GM21576 (cell line): ENCODE data around the gene ZCCHC3.
A peak's percentile ranks its signal among the peaks of the same experiment; 100 is the strongest.
"Not testable (repeated sequence)": the region's sequence is repeated elsewhere in the genome, so short reads cannot be mapped to it uniquely, and the experiment has no call there.

ENCODE experiments used
- ATAC-seq: cut with Tn5 transposase; IDR thresholded peaks from one replicate; pipeline ENCODE4 v1.9.1; 2021; ENCODE audit warnings: mild to moderate bottlenecking, moderate library complexity; ENCODE audit not compliant: unreplicated experiment

ZCCHC3 gene

DNA sequence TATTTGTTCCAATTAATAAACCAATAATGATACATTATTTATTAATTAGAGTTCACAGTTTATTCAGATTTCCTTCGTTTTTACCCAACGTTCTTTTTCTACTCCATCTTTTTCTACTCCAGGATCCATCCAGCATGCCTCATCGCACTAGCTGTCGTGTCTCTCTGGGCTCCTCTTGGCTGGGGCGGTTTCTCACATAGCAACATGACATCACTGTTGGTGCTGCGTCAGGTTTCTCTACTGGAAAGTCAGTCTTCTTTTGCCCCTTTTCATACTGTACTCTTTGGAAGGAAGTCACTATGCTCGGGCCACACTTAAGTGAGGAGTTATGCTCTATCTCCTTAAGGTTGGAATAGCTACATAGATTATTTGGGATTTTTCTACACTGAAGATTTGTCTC lies 14.2 kb downstream of the ZCCHC3 start:
- no peak for ATAC-seq

DNA sequence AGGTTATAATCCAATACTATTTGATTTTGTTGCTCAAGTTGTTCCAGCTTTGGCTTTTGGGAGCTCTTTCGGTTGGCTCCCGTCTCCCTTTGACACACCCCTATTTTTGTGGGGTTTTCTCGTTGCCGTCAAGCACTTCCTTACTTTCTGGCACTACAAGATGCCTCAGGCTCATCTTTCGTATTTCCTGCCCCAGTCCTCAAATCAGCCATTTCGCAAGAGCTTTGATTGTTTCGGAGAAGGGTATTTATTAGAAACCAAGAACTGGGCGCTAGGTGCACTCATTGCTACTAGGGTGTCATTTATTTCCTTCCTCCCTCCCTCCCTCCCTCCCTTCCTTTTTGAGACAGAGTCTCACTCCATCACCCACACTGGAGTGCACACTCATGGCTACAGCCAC lies 14.7 kb downstream of the ZCCHC3 start:
- no peak for ATAC-seq

DNA sequence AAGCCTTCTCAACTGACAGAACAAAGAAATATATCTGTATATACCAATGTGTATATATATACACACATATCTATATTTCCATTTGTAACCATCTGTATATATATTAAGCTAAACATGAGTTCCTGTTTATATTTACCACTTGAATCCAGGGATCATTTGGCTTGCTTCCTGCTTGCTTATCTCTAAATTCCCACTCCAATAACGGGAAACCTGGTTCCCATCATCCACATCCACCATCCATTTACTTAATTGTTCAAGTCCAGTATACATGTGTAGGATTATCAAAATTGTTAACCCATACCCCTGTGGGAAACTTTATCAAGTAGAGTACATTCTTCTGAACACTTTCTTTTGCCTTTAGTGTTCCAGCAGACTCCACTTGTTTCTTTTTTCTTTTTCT lies 15.5 kb downstream of the ZCCHC3 start:
- ATAC-seq: no peak

DNA sequence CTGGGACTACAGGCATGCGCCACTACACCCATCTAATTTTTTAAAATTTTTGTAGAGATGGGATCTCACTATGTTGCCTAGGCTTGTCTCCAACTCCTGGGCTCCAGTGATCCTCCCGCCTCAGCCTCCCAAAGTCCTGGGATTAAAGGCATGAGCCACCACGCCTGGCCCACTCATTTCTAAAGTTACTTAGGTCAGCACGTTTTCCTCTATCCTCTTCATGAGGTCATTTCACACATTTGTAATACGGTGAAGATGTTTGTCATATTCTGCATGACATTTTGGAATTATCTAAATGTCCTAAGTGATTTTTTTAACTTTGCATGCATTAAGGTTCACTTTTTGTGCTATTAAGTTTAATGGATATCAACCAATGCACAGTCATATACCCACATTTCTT lies 16.0 kb downstream of the ZCCHC3 start:
- ATAC-seq: no peak

DNA sequence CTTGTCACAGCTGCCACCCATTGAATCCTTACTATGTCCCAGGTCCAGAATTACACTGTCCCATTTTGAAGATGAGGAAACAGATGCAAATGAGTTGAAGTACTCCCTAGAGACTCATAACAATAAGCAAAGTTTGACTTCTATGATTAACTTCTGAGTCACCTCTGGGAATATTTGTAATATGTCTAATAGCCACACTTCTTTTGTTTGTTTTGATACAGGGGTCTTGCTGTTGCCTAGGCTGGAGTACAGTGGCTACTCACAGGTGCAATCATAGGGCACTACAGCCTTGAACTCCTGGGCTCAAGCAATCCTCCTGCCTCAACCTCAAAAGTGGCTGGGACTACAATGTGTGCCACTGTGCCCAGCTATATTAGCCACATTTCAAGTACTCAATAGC lies 16.6 kb downstream of the ZCCHC3 start:
- ATAC-seq: no peak

DNA sequence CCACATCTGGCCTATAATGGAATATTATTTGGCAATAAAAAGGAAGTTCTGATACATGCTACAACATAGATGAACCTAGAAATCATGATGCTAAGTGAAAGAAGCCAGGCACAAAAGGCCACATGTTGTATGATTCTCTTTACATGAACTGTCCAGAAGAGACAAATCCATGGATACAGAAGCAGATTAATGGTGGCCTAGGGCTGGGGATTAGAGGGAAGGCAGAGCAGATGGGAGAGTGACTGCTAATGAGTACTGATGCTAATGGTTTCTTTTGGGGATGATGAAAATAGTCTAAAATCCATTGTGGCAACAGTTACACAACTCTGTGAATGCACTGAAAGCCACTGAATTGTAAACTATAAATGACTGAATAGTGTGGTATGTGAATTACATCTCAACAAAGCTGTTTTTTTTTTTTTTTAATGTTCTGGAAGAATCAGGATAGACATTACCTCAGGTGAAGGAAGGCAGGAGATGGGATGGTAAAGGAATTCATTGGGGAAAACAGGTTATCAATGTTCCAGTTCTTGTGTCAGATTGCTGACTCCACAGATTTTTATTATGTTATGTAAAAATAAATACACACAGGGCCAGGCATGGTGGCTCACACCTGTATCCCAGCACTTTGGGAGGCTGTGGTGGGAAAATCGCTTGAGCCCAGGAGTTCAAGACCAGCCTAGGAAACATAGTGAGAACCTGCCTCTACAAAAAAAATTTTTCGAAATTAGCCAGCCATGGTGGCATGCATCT lies 19.1 kb downstream of the ZCCHC3 start:
- no peak for ATAC-seq

DNA sequence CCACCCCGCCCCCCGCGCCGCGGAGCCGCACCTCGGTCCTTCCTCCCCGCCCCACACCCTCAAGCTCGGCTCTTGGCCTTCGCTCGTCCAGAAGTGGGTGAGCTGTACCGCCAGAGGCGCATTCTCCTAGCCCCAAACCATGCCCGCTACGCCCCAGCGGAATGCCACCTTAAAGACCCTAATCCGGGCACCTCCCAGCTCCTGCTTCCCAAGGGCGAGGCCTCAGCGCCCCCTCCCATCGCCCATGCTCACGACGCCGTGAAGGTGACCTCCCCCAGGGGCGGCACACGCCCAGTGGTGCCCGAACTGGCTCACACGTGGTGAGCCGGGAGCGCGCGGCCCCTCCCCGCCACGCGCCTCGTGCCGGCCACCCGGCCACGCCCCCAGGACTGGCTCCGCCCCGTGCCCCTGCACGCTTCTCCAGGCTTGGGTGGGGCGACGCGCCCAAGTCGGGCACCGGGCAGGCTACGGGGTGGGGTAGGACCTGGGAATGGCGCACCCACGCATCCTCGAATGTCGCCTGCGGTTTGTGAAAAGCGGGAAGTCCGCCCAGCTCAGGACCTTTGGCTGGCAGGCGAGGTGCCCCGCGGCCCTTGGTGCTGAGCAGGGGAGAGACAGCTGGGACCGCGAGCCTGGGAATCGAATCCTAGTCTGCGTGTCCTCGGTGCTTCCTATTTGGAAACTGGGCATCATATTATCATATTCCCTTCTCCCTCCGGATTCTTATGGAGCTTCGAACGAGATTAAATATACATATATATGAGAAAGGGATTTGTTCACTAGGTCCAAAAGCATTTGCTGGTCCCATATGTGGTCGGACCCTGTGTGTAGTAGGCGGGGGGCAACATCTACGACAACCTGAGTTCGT lies 27.0 kb downstream of the ZCCHC3 start:
- peak; percentile 47 for ATAC-seq

DNA sequence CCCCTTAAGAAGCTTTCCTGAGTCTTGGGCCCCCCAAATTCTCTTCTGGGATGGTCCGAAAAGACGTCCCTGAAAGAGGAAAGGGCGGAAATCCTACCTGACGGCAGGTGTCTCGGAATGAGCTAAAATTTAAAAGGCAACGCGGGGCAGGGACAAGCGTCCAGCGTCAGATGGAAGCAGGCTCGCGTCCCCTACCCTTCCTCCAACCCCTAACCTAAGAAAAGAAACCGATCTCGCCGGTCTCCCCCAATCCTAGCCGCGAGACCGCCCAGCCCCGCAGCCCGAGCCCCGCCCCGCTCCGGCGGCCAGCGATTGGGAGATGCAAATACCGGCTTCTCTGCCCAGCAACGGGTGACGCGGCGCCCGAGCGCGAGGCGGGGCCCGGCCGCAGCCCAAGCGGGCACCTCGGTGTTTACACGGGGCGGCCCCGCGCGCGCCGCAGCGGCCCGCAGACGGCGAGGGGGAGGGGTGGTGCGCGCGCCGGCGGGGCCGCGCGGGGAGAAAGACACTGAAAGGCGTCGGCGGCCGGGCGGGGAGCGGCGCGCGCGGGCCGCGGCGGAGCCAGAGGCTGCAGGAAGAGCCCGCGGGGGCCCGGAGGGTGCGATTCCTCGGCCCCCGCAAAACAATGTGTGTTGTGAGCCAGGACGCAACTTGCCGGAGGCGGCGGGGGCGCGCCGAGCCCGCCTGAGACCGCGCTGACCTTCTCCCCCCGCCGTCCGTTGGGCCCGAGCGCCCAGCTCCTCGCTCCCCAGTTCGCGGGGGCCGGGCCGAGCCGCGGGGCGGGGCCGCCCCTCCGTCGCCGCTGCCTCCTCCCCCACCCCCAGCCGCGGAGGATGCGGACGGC lies 27.9 kb downstream of the ZCCHC3 start, which contains the start of gene SOX12:
Gene SOX12, plus strand, starts transcription at position 508 of the 844 bp plus-strand sequence. CDS start 373 bp downstream, outside the sequence.
- ATAC-seq: peak; percentile 64

DNA sequence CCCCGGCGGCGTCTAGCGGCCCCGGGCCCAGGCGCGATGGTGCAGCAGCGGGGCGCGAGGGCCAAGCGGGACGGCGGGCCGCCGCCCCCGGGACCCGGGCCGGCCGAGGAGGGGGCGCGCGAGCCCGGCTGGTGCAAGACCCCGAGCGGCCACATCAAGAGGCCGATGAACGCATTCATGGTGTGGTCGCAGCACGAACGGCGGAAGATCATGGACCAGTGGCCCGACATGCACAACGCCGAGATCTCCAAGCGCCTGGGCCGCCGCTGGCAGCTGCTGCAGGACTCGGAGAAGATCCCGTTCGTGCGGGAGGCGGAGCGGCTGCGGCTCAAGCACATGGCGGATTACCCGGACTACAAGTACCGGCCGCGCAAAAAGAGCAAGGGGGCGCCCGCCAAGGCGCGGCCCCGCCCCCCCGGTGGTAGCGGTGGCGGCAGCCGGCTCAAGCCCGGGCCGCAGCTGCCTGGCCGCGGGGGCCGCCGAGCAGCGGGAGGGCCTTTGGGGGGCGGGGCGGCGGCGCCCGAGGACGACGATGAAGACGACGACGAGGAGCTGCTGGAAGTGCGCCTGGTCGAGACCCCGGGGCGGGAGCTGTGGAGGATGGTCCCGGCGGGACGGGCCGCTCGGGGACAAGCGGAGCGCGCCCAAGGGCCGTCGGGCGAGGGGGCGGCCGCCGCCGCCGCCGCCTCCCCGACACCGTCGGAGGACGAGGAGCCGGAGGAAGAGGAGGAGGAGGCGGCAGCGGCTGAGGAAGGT lies 28.7 kb downstream of the ZCCHC3 start:
- no peak for ATAC-seq

DNA sequence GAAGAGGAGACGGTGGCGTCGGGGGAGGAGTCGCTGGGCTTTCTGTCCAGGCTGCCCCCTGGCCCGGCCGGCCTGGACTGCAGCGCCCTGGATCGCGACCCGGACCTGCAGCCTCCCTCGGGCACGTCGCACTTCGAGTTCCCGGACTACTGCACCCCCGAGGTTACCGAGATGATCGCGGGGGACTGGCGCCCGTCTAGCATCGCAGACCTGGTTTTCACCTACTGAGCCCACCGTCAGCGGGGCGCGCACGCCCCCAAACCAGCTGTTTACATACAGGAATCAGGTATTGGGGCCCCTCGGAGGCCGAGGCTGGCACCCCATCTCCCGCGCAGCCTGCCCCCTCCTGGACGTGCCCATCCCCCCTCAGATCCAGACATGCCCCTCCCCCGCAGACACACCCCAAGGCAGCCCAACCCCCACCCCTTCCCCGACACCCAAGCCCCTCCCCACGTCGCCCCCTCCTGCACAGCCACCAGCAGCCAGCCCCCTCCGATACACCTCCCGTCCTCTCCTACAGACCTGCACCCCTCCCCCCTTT lies 29.3 kb downstream of the ZCCHC3 start:
- no peak for ATAC-seq

DNA sequence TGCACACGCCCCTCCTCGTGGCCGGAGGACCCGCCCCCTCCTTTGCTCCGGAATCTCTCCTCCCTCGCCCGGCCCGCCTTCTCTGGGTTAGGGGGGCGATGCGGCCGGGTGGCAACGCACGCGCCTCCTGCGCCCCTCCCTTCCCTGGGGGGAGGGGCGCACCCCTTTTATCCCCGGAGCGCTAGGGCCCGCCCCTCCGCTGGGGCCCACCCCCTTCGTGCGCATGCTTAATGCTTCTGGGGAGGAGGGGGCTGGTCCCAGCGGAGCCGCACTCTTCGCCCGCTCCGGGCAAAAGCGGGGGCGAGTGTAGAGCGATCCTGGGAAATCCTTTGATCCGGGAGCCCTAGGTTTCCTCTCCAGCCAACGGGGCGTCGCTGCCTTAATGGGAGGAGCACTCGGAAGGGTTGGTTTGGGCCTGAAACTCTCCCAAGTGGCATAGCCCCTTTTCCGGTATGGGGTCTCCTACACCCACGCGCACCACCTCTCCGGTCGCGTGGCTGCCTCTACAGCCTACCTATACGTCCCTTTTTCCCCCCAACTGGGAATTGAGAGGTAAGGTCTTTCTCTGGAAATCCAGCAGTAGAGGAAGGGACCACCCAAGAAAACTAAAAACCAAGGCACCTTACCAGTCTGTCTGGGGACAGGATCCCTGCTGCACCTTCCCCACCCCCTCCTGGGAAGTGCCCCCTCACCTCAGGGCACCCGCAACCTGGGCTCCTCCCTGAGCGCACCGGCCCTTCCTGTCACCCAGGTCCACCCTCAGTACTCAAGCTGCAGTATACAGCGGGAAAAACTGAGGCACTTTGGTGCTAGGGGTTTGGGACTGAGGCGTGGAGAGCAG lies 30.0 kb downstream of the ZCCHC3 start:
- ATAC-seq: no peak

DNA sequence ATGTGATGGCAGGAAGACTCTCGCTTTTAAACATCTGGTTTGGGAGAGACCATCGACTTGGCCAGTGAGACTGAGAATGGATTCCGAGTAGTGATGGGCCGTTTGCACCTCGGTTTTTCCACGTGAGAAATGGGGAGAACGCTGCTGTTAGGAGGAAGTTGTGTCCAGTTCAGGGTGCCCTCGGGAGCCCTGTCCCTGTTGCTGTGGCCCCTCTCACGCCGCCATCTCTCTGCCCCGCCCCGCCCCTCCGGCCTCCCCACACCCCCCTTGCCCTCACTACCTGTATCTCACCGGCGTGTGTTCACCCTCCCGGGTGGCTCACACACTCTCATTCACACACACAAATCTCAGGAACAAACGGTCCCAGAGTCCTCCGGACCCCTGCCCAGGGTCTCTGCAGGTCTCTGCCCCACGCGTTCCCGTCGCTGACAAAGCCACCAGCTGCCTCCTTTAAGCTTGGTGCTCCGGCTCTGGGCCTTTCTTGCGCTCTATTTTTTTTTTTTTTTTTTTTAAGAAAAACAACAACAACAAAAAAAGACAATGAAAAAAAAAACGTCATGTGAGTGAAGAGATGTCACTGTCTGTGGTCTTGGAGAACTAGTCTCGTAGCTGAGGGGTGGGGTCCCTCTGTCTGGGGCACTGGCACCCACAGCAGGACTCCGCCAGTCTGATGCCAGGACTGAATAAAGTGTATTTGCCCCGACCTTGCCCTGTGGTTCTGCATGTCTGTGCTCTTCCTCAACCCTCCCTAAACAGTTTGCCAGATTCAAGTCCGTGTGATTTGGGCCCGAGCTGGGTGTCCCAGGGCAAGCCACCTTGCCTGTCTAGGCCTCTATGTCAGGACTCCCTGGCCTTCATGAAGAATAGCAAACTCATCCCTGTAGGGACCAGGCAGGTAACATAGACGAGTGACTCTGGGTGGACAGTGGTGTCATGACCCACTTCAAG lies 30.9 kb downstream of the ZCCHC3 start:
- ATAC-seq: no peak

DNA sequence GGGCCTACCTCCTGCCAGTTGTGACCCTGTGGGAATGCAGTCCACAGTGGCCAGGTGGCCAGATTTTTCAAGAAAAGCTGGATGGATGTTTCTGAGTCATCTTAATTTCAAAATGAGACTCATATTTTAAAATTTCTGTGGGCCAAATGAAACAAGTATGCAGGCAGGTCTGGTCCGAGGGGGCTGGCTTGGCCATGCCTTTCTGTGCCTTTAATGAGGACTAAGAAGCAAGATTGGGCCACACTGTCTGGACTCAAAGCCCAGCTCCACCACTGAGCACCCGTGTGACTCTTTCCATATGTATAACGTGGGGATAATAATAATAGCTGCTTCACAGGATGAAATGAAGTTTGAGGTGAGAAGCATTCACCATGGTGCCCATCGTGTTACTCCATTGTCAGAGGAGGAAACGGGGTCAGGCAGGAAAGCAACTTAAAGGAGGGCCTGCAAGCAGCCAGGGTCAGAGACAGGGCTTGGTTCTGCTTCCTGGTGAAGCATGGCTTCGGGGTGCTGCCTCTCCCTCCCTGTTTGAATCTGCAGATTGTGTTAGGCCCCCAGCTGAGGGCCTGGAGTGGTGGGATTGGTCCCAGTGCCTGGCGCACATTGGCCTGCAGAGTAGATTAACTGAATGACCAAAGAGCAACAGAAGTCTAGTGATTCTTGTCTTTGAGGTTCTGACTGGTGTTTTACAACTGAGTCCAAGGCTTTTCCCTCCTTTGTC lies 31.8 kb downstream of the ZCCHC3 start:
- ATAC-seq: no peak

DNA sequence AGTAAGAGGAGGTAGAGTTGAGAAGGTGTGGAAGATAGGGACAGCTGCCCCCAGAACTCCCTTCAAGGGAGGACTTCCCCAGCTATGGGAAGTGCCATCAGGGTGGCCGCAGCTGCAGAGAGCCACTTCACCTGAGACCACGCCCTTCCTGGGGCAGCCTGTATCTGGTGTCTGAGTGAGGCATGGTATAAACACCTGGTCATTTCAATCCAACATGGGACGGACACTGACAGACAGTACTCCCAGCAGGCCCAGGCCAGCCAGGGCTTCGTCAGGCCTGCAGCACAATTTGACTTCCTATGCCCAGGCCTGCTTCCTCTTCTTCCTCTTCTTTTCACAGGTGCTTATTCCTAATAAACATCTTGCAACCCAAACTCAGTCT lies 32.5 kb downstream of the ZCCHC3 start:
- ATAC-seq: no peak

DNA sequence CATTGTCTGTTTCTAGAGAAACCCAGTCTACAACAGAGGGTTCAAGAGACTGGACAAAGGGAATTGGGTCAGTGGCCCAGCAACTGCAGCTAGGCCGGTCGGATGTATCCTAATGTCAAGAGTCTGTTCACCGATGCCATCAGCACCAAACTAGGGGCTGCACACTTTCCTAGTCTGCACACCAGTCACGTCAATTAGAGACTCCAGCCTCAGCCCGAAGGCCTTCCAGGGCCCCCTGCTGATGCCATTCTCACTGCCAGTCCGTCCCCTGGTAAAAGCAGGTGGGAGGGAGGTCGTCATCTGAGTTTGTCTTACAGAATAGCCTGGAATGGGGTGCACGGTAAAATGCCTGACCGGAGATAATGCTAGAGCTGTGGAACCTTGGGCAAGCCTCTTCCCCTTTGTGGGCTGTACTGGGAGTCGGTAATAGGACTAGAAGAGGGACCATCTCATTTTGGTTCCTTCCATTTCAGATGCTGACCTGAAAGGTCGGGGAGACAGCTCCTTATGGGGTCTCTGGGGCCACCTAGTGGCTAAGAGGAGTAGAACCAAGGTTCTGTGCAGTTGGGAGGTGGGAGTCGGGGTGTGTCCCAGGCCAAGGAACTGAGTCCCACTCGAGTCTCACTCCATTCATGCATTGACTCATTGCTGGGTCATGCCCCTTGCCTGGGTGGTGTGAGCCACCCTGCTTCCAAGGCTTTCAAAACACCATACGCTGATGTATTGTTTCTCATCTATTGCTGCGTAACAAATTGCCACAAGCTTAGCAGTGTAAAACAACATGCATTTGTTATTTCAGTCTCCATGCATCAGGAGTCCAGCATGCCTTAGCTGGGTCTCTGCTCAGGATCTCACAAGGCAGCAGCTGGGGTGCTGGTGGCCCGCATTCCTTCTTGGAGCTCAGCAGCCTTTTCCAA lies 33.1 kb downstream of the ZCCHC3 start:
- ATAC-seq: no peak

DNA sequence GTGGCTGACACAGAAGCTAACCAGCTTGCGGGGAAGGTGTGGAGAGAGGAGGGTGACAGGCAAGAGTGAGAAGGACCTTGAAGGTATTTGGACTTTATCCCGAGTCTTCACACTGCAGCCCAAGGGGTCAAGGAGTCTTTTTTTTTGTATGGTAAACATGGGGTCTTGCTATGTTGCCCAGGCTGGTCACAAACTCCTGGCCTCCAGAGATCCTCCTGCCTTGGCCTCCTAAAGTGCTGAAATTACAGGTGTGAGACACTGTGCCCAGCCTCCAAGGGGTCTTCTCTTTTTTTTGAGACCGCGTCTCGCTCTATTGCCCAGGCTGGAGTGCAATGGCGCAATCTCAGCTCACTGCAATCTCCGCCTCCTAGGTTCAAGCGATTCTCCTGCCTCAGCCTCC lies 37.2 kb downstream of the ZCCHC3 start:
- no peak for ATAC-seq

DNA sequence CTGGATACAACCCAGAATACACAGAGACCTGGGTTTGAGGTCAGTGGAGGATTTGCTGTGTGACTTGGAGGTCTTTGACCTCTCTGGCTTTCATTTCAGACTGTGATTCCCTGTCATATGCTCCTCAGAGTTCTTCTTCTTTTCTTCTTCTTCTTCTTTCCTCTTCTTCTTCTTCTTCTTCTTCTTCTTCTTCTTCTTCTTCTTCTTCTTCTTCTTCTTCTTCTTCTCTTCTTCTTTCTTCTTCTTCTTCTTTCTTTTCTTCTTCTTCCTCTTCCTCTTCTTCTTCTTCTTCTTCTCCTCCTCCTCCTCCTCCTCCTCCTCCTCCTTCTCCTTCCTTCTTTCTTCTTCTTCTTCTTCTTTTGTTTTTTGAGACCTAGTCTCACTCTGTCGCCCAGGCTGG lies 38.7 kb downstream of the ZCCHC3 start:
- ATAC-seq: not testable (repeated sequence)
